Heart left ventricle (tissue), 16 donors: ENCODE results near the gene CTSH. TPM values are rescaled to one million over a fixed set of nuclear protein-coding genes. Genes with fewer than 3 reads are reported as not detected.

Experiments used
- ATAC-seq, 4 donors: fragments of 200-7000 bp; cut with Tn5 transposase; one replicate each; pipeline ENCODE4 v1.9.1; 2020 to 2022; ENCODE audit warnings: moderate library complexity in 4 of 4, mild to moderate bottlenecking in 3 of 4, moderate number of reproducible peaks in 1 of 4
- DNase-seq, 5 donors: peaks; one replicate each; pipeline ENCODE4 v3.0.0-alpha.2; 2020
- H3K27ac ChIP-seq, 12 donors: fragments of 200-600 bp; sonication (generic) in 4 of 12; one replicate each; pipeline versions ENCODE4 v1.5.0 to v1.8.0; 2016 to 2022; ENCODE audit warnings: mild to moderate bottlenecking in 2 of 12
- H3K27me3 ChIP-seq, 9 donors: fragments of 200-600 bp; sonication (generic) in 2 of 9; one replicate each; pipeline versions ENCODE4 v1.5.1 to v1.8.0; 2016 to 2022; ENCODE audit warnings: mild to moderate bottlenecking in 3 of 9
- H3K36me3 ChIP-seq, 9 donors: fragments of 200-600 bp; sonication (generic) in 2 of 9; one replicate each; pipeline versions ENCODE4 v1.5.0 to v1.8.0; 2018 to 2022; ENCODE audit warnings: mild to moderate bottlenecking in 2 of 9
- H3K4me1 ChIP-seq, 12 donors: fragments of 200-600 bp; sonication (generic) in 4 of 12; one replicate each; pipeline versions ENCODE4 v1.5.0 to v1.8.0; 2016 to 2022; ENCODE audit warnings: mild to moderate bottlenecking in 3 of 12
- H3K4me3 ChIP-seq, 12 donors: fragments of 200-600 bp; sonication (generic) in 4 of 12; one replicate each; pipeline versions ENCODE4 v1.5.0 to v1.8.0; 2017 to 2022; ENCODE audit warnings: mild to moderate bottlenecking in 9 of 12, moderate library complexity in 4 of 12
- H3K9me3 ChIP-seq, 12 donors: fragments of 200-600 bp; sonication (generic) in 4 of 12; one replicate each; pipeline versions ENCODE4 v1.5.0 to v1.8.0; 2016 to 2022; ENCODE audit warnings: mild to moderate bottlenecking in 1 of 12
- POLR2A ChIP-seq, 2 donors: fragments of 450-650 bp; IDR thresholded peaks; one replicate each; pipeline ENCODE4 v1.6.1; 2017; ENCODE audit warnings: antibody characterized with exemption in 2 of 2, mild to moderate bottlenecking in 2 of 2, moderate library complexity in 2 of 2
- WGBS, 4 donors: extraction: QIAGEN DNeasy Blood & Tissue Kit in 2 of 4; methylation state at CpG; one replicate each; pipeline versions ENCODE4 v1.1.5 to v1.1.7; 2013 to 2018; 5-methylcytosine and 5-hydroxymethylcytosine counted together
- intact Hi-C, 10 donors: fragments of 100-400 bp; cut with DNase I; formaldehyde crosslinking; loops; one replicate each; pipeline versions ENCODE4 v1.11.1 to v1.14.2; 2022
- polyA plus RNA-seq, 2 donors: library from polyadenylated mRNA; stranded (reverse); fragments of 200-250 nt; gene quantifications; one replicate each; pipeline ENCODE4 v1.2.3, GENCODE V29; 2013
- total RNA-seq, 9 donors: library from RNA; depleted of rRNA in 2 of 9; stranded (reverse); fragments of >200 nt in 2 of 9; fragmentation: NEBNext Ultra II Directional in 3 of 9; extraction: Animal tissue kit (Norgen Biotek cat#: 25700) in 3 of 9; gene quantifications; one replicate each; pipeline versions ENCODE4 v1.1.0 to v1.2.4, GENCODE V29; 2016 to 2023
- TF ChIP-seq, protein P1 (sequence below), 12 donors: fragments of 200-600 bp; sonication (generic) in 4 of 12; IDR thresholded peaks; one replicate each; pipeline versions ENCODE4 v1.5.0 to v1.8.0; 2018 to 2022; ENCODE audit warnings: antibody characterized with exemption in 12 of 12, mild to moderate bottlenecking in 5 of 12
- donor health status: ischemic (EF 13 %, LVEDD 7.1; RV severe dilation, severe dysfunction).
- donor health status: healthy with polysubstance abuse.
- donor health status: DM: no; HTN: yes; CAD: no.
- donor health status: DM: no; HTN: no; CAD: no.
- donor health status: ischemic (EF 25% LVEDD 6.9; RV normal size, moderate dysfunction).
- donor health status: ischemic (EF 25% LVEDD 5.7; RV mildly dilated, moderate dysfunction).
- donor health status: healthy.
- donor health status: DM: yes; HTN: yes; CAD: no.
- donor health status: ischemic (EF 35%, LVEDD 5.7; RV mildly dilated, moderate dysfunction).
- donor health status: nonischemic (EF 11% LVEDD 7.7; RV severe dilation, severe dysfunction).
- donor health status: DM: yes; HTN: yes; CAD: no.
- donor health status: PGD.
- donor health status: ischemic (EF 29% LVEDD 5.4; RV normal size, mild dysfunction).
- donor health status: nonischemic (EF 23%, LVEDD 6.1; RV moderate dilation, normal function).

CTSH gene
- total and polyA plus RNA-seq, 11 donors, result 27.8 to 165 (median 82.4) TPM

DNA sequence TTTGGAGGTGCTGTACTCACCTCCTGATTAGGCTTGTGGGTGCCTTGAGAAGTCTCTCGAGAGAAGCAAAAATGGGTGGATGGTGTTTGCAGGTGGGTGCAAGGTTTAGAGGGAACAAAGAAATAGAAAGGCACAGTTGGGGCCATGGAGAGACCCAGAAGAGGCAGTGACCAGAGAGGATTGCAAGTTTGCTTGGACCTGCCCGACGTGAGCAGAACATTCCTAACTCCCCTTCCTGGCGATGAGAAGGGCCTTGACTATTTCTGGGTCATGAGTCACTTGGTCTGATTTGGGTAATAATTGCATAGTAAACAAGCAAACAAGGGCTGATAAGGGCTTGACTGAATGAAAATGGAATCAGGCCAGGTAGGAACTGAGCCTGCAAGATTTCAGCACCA lies 7.0 kb upstream of the CTSH start:
- H3K4me3 ChIP-seq, result no peak overlapping the region
- H3K4me1 ChIP-seq, result peaks cover 0 to 26% (median 15%) of the 10 kb centered on the region in 12 donors

GRCh38 chr15:78950902-78951840 lies 6.3 kb upstream of the CTSH start:
- ATAC-seq (peak; percentile 34 to 69 (median 50)), DNase-seq (no peak)
- intact Hi-C loops, result loop anchor here in 2 of 10 donors (2.0 to 10.0 kb wide), 2 partner anchors 28 to 54 kb away; no protein-coding TSS in a partner anchor
- no peak overlapping the region for H3K4me3 ChIP-seq
- peak overlapping the region in 8 of 12 donors; percentile 17 to 61 (median 48) for H3K27ac ChIP-seq
- 47 to 61% (median 55%) methylated on average over 10 of the region's 10 CpGs for WGBS, 4 donors
- no peaks in the 10 kb centered on the region for H3K9me3 ChIP-seq
- H3K36me3 ChIP-seq, result no peaks in the 10 kb centered on the region
- H3K27me3 ChIP-seq, result no peaks in the 10 kb centered on the region
- TF ChIP-seq POLR2A (IDR thresholded peaks at IDR 0.05), result no peak
- TF ChIP-seq, protein P1, sequence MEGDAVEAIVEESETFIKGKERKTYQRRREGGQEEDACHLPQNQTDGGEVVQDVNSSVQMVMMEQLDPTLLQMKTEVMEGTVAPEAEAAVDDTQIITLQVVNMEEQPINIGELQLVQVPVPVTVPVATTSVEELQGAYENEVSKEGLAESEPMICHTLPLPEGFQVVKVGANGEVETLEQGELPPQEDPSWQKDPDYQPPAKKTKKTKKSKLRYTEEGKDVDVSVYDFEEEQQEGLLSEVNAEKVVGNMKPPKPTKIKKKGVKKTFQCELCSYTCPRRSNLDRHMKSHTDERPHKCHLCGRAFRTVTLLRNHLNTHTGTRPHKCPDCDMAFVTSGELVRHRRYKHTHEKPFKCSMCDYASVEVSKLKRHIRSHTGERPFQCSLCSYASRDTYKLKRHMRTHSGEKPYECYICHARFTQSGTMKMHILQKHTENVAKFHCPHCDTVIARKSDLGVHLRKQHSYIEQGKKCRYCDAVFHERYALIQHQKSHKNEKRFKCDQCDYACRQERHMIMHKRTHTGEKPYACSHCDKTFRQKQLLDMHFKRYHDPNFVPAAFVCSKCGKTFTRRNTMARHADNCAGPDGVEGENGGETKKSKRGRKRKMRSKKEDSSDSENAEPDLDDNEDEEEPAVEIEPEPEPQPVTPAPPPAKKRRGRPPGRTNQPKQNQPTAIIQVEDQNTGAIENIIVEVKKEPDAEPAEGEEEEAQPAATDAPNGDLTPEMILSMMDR (IDR thresholded peaks at IDR 0.05), result peak in 5 of 12 donors; percentile 10 to 32 (median 22)
- peaks cover 0 to 26% (median 15%) of the 10 kb centered on the region in 12 donors for H3K4me1 ChIP-seq

More for the DNA sequence above, 7.0 kb upstream of the CTSH start:
- H3K9me3 ChIP-seq, result no peaks in the 10 kb centered on the region
- ATAC-seq (peak; percentile 49 to 75 (median 65)), DNase-seq (no peak)
- no peaks in the 10 kb centered on the region for H3K27me3 ChIP-seq
- H3K36me3 ChIP-seq, result no peaks in the 10 kb centered on the region
- H3K27ac ChIP-seq, result peak overlapping the region in 8 of 12 donors; percentile 17 to 61 (median 40)
- no peak for TF ChIP-seq POLR2A (IDR thresholded peaks at IDR 0.05)
- TF ChIP-seq, protein P1 (IDR thresholded peaks at IDR 0.05), result no peak
- intact Hi-C loops, result loop anchor here in 2 of 10 donors (2.0 to 10.0 kb wide), 2 partner anchors 27 to 53 kb away; no protein-coding TSS in a partner anchor
- WGBS, 4 donors, result 37 to 43% (median 38%) methylated on average over 4 of the region's 4 CpGs

GRCh38 chr15:78950343-78950742 lies 5.5 kb upstream of the CTSH start:
- peaks cover 0 to 26% (median 15%) of the 10 kb centered on the region in 12 donors for H3K4me1 ChIP-seq
- intact Hi-C loops, result loop anchor here in 2 of 10 donors (2.0 to 10.0 kb wide), 2 partner anchors 28 to 54 kb away; no protein-coding TSS in a partner anchor
- no peaks in the 10 kb centered on the region for H3K9me3 ChIP-seq
- H3K36me3 ChIP-seq, result no peaks in the 10 kb centered on the region
- peak overlapping the region in 5 of 12 donors; percentile 11 to 58 (median 49) for H3K27ac ChIP-seq
- ATAC-seq (peak in 2 of 4 donors; percentile 17 to 36), DNase-seq (no peak)
- TF ChIP-seq, protein P1 (IDR thresholded peaks at IDR 0.05), result no peak
- TF ChIP-seq POLR2A (IDR thresholded peaks at IDR 0.05), result no peak
- 76 to 86% (median 79%) methylated on average over 8 to 9 of the region's 9 CpGs for WGBS, 4 donors
- H3K4me3 ChIP-seq, result no peak overlapping the region
- H3K27me3 ChIP-seq, result no peaks in the 10 kb centered on the region

- no peaks in the 10 kb centered on the region for H3K27me3 ChIP-seq
- H3K4me3 ChIP-seq, result no peak overlapping the region
- TF ChIP-seq, protein P1 (IDR thresholded peaks at IDR 0.05), result no peak
- TF ChIP-seq POLR2A (IDR thresholded peaks at IDR 0.05), result no peak
- ATAC-seq (no peak), DNase-seq (no peak)
- H3K9me3 ChIP-seq, result no peaks in the 10 kb centered on the region
- intact Hi-C loops, result no loop called here
- WGBS, 4 donors, result 0 to 70% (median 0%) methylated on average over 1 of the region's 1 CpG
- peaks cover 0 to 33% (median 17%) of the 10 kb centered on the region in 12 donors for H3K4me1 ChIP-seq
- H3K27ac ChIP-seq, result no peak overlapping the region
- no peaks in the 10 kb centered on the region for H3K36me3 ChIP-seq
These were observed 4.6 kb upstream of the CTSH start for GRCh38 chr15:78949461-78949860.
